NCI-H2227 (cell line): ENCODE data around the gene NUCB1.
A peak's percentile ranks its signal among the peaks of the same experiment; 100 is the strongest.
"Not testable (repeated sequence)": the region's sequence is repeated elsewhere in the genome, so short reads cannot be mapped to it uniquely, and the experiment has no call there.

Experiments used
- DNase-seq: peaks from one replicate; lab custom pipeline; 2025; ENCODE audit not compliant: unreplicated experiment; lab: John Stamatoyannopoulos, UW

NUCB1 gene

GRCh38 chr19:48874303-48875135 is 25.6 kb upstream of the NUCB1 start:
- DNase-seq: peak; percentile 22

GRCh38 chr19:48876043-48876981 is 23.8 kb upstream of the NUCB1 start:
- not testable (repeated sequence) for DNase-seq

GRCh38 chr19:48877855-48878195 is 22.3 kb upstream of the NUCB1 start:
- no peak for DNase-seq

DNA sequence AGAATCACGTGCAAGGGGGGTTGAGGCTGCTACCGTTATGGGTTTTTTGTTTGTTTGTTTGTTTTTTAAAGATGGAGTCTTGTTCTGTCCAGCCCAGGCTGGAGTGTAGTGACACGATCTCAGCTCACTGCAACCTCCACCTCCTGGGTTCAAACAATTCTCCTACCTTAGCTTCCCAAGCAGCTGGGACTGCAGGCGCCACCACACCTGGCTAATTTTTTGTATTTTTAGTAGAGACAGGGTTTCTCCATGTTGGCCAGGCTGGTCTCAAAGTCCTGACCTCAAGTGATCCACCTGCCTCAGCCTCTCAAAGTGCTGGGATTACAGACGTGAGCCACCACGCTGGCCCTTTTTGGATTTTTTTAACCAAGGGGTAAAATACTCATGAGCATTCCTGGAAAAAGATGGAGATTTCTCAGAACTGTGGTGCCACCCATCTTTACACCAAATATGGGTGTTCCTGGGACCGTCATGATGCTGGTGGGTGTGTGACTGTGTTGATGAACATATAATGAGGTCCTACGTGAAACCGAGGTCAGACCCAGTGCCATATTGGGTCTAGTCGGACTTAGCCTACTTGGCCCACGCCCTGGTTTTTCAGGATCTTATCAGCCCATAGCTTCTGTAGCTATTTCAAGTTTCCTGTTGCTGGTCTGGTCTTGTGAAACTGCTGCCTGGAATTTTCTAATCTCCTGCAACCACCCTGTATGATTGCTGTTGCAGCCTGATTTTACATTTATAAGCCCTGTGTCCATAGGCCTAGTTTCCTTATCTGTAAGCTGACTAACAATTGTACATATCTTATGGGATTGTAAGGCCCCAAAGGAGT is 21.7 kb upstream of the NUCB1 start:
- DNase-seq: no peak

DNA sequence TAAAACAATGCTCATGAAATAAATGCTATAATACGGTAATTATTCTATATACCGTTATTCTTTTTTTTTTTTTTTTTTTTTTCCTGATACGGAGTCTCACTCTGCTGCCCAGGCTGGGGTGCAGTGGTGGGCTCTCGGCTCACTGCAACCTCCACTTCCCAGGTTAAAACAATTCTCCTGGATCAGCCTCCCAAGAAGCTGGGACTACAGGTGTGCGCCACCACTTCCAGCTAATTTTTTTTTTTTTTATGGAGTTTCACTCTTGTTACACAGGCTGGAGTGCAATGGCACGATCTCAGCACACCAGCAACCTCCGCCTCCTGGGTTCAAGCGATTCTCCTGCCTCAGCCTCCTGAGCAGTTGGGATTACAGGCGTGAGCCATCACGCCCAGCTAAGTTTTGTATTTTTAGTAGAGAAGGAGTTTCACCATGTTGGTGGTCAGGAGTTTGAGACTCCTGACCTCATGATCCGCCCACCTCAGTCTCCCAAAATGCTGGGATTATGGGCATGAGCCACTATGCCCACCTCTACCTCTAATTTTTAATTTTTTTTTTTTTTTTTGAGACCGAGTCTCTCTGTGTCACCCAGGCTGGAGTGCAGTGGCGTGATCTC is 21.0 kb upstream of the NUCB1 start:
- no peak for DNase-seq

- DNase-seq: not testable (repeated sequence)
Observed at GRCh38 chr19:48879696-48880095, 20.4 kb upstream of the NUCB1 start.

GRCh38 chr19:48881741-48882657 is 18.1 kb upstream of the NUCB1 start:
- no peak for DNase-seq

DNA sequence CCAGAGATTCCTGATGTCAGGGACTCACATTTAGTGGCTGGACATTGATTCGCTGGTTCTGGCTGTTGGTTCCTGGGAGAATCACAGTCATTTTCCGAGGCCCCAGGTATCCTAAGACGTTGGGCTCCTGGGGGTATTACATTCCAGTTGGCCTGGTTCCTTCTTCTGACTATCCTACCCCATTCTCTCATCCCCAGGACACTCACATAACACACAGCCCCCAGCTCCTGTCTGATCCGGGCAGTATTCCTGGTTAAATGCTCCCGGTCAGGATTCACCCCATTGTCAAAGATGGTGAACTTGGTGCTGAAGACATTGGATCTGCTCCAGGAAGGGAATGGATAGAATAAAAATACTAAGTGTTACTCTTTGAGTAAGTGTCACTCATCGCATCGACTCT is 16.4 kb upstream of the NUCB1 start:
- no peak for DNase-seq

GRCh38 chr19:48887861-48888612 is 12.1 kb upstream of the NUCB1 start:
- DNase-seq: no peak

DNA sequence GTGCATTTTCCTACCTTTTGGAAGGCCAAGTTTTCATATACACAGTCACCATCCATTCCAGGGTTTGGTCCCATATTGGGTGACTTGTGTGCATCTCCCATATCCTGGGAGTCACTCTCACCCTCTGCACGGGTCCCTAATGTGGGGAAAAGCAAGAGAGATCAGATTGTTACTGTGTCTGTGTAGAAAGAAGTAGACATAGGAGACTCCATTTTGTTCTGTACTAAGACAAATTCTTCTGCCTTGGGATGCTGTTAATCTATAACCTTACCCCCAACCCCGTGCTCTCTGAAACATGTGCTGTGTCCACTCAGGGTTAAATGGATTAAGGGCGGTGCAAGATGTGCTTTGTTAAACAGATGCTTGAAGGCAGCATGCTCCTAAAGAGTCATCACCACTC is 10.6 kb upstream of the NUCB1 start:
- DNase-seq: not testable (repeated sequence)

GRCh38 chr19:48890551-48890950 is 9.6 kb upstream of the NUCB1 start:
- no peak for DNase-seq

GRCh38 chr19:48895226-48895625 is 4.9 kb upstream of the NUCB1 start:
- DNase-seq: no peak

DNA sequence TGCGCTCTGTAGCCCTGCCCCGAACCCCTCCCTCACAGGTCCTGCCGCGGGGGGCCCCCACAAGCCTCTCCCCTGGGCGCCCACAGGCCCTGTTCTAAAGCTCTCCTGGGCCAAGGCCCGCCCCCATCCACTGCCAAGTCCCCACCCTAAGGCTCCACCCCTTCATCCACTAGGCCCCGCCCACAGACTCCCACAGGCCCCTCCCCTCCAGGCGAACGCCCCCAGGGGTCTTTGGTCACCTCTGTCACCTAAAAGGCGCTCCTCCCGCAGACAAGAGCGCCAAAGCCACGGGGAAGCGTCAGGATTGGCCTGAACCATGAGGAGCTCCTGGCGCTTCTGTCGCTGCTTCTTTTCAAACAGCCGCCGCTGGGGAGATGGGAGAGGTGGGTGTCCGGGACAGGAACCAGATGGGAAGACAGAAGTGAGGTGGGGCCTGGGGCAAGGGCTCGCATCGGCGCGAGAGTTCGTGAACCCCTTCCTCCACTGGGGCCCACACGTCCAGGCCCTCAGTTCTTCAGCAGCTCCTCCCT is 3.9 kb upstream of the NUCB1 start:
- no peak for DNase-seq

DNA sequence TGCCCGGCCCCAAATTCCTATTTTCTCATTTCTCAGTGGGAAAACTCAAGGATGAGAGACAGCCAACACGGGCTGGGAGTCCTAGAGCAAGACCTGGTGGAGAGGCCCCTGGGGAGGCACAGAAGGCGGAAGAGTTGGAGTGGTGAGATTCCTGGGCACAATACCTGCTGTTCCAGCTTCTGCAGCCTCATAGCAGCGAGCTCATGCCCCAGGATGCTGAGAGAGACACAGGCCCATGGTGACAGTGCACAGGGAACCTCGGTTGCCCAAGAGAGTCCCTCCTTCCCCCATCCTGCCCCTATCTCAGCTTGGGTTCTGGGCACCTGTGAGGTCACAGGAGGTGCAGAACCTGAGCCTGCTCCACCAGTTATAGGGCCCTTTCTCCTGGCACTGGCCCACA is 2.9 kb upstream of the NUCB1 start:
- DNase-seq: no peak

DNA sequence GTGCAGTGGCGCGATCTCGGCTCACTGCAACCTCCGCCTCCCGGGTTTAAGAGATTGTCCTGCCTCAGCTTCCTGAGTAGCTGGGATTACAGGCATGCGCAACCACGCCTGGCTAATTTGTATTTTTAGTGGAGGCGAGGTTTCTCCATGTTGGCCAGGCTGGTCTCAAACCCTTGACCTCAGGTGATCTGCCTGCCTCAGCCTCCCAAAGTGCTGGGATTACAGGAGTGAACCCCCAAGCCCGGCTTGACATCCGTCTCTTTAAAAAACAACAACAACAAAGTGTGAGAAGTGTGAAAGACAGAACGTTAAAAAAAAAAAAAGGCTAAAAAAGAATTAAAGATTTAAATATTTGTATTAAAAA is 744 bp upstream of the NUCB1 start:
- DNase-seq: not testable (repeated sequence)

GRCh38 chr19:48900477-48901406 is 630 bp downstream of the NUCB1 start:
- peak; percentile 27 for DNase-seq

DNA sequence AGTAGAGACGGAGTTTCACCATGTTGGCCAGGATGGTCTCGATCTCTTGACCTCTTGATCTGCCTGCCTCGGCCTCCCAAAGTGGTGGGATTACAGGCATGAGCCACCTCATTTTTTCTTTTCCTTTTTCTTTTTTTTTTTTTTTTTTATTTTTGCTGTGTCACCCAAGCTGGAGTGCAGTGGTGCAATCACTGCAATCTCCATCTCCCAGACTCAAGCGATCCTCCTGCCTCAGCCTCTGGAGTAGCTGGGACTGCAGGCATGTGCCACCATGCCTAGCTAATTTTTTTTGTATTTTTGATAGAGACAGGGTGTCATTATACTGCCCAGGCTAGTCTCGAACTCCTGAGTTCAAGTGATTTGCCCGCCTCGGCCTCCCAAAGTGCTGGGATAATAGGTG is 2.2 kb downstream of the NUCB1 start:
- not testable (repeated sequence) for DNase-seq

GRCh38 chr19:48903788-48904187 is 3.7 kb downstream of the NUCB1 start:
- not testable (repeated sequence) for DNase-seq
